Stimulated activated CD4-positive, alpha-beta T cell treated with anti-CD3 and anti-CD28 coated beads, Interleukin-4, amount 100 ng/mL, for 24 hours (primary cell): Measurements from ENCODE around the gene TMEM63C.

Experiments
- DNase-seq: peaks from one replicate; pipeline ENCODE4 v3.0.0-alpha.2; 2020

The TMEM63C gene

GRCh38 chr14:77225892-77226557 lies 44.4 kb downstream of the TMEM63C start:
- DNase-seq: no peak

GRCh38 chr14:77228056-77228455 lies 46.5 kb downstream of the TMEM63C start:
- DNase-seq: no peak

- DNase-seq: no peak
These were observed 49.3 kb downstream of the TMEM63C start for GRCh38 chr14:77230914-77231313.

- no peak for DNase-seq
These were observed 50.1 kb downstream of the TMEM63C start for GRCh38 chr14:77231721-77232120.

- no peak for DNase-seq
These were observed 55.2 kb downstream of the TMEM63C start for GRCh38 chr14:77236814-77237213.

GRCh38 chr14:77238356-77238755 lies 56.8 kb downstream of the TMEM63C start:
- no peak for DNase-seq

- no peak for DNase-seq
These were observed 57.4 kb downstream of the TMEM63C start for GRCh38 chr14:77238996-77239395.

- DNase-seq: no peak
These were observed 57.8 kb downstream of the TMEM63C start for GRCh38 chr14:77239412-77239811.

GRCh38 chr14:77240336-77240915 lies 58.8 kb downstream of the TMEM63C start:
- no peak for DNase-seq

GRCh38 chr14:77241955-77242354 lies 60.4 kb downstream of the TMEM63C start:
- DNase-seq: no peak

- no peak for DNase-seq
These were observed 61.2 kb downstream of the TMEM63C start for GRCh38 chr14:77242752-77243151.

- no peak for DNase-seq
These were observed 62.3 kb downstream of the TMEM63C start for GRCh38 chr14:77243853-77244252.

- no peak for DNase-seq
These were observed 64.2 kb downstream of the TMEM63C start for GRCh38 chr14:77245820-77246219.

GRCh38 chr14:77246784-77247183 lies 65.2 kb downstream of the TMEM63C start:
- DNase-seq: no peak

GRCh38 chr14:77248666-77249065 lies 67.1 kb downstream of the TMEM63C start:
- DNase-seq: no peak

- no peak for DNase-seq
These were observed 67.7 kb downstream of the TMEM63C start for GRCh38 chr14:77249286-77249685.

- no peak for DNase-seq
These were observed 69.3 kb downstream of the TMEM63C start for GRCh38 chr14:77250927-77251326.

GRCh38 chr14:77251870-77252269 lies 70.3 kb downstream of the TMEM63C start:
- no peak for DNase-seq

- DNase-seq: no peak
These were observed 72.0 kb downstream of the TMEM63C start for GRCh38 chr14:77253333-77254190.

GRCh38 chr14:77256694-77257093 lies 75.1 kb downstream of the TMEM63C start:
- DNase-seq: no peak

GRCh38 chr14:77257700-77258099 lies 76.1 kb downstream of the TMEM63C start:
- no peak for DNase-seq

- DNase-seq: no peak
These were observed 77.0 kb downstream of the TMEM63C start for GRCh38 chr14:77258566-77258965.

- DNase-seq: no peak
These were observed 77.6 kb downstream of the TMEM63C start for GRCh38 chr14:77259025-77259715.
